GM19463 (cell line): Measurements from ENCODE around the gene AGO3.
"Not testable (repeated sequence)": the region's sequence is repeated elsewhere in the genome, so short reads cannot be mapped to it uniquely, and the experiment has no call there.

Experiments used
- ATAC-seq: cut with Tn5 transposase; IDR thresholded peaks from one replicate; pipeline ENCODE4 v1.9.1; 2021; ENCODE audit warnings: mild to moderate bottlenecking, moderate library complexity; ENCODE audit not compliant: unreplicated experiment

Gene AGO3

GRCh38 chr1:36006941-36007500, 76.1 kb downstream of the AGO3 start:
- no peak for ATAC-seq

DNA sequence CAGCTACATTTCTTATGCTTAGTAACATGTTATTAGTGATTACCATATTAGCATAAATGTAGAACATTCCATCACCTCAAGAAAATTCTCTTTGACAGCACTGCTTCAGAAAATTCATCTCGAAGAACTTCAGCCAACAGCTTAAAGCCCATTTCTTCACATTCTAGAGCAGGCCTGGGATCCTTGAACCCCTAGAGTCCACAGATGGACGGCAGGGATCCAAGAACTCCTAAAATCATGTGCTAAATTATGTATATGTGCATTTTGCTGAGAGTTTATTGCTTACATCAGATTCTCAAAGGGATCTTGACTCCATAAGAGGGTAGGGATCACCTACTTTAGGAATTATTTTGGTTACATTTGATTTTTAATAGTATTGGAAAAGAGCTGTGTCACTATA, 76.8 kb downstream of the AGO3 start:
- no peak for ATAC-seq

GRCh38 chr1:36008546-36009197, 77.8 kb downstream of the AGO3 start:
- no peak for ATAC-seq

DNA sequence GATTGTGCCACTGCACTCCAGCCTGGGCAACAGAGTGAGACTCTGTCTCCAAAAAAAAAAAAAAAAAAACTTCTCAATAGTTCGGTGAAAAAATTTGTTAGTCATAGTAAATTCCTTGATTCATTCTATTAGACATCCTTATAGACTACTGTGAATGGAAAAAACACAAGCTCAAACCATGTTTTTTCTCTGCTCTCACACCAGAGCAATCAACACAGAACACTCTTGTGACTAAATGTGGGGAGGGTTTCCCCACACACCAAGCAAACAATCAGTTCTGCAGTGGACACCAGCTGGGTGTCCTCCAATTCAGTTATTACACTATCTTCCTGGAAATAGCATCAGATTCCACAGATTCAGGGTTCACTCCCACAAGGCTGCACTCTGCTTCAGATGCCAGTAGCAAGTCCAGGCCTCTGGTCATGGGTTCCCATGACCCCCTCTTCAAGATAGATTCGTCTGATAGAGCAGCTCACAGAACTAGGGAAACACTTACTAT, 83.9 kb downstream of the AGO3 start:
- ATAC-seq = no peak

DNA sequence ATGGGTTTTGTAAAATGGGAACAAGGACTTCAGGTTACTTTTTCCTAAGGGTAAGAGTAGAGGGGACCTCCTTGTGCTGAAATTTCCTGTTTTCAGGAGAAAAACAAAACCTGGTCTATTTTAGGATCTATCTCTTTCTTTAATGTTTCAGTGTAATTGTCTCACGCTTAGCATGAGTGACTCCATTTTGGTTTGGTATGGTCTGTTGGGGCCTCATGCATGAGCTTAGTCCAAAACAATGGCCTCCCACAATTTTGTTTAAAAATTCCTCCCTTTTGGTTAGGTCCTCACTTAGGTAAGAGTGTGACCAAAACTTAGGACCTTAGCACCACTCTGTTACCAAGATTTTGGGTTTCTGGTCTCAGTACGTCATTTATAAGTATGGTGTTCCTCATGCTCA, 85.8 kb downstream of the AGO3 start:
- ATAC-seq = no peak

DNA sequence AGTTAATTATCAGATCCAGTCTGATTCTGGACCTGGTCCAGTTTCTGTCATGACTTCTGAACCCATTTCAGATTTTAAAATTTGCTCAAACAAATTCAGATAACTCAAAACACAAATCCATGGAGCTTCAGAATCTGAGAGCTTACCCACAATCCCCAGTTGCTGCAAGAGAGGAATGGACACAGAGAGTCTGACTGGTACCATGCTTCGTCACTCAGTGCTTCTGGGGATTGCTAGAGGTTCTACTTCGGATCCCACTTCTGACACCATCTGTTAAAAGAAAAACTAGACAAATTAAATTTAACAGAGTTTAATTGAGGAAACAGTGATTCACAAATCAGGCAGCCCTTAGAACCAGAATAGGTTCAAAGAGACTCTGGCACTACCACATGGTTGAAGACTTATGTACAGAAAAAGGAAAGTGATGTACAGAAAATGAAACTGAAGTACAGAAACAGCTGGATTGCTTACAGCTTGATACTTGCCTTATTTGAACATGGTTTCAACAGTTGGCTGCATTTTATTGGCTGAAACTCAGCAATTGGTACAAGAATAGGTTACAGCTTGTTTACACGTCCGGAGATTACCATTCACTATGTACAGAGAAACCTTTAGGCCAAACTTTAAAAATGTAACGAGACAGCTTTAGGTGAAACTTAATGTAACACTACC, 92.3 kb downstream of the AGO3 start:
- ATAC-seq = peak; percentile 51

DNA sequence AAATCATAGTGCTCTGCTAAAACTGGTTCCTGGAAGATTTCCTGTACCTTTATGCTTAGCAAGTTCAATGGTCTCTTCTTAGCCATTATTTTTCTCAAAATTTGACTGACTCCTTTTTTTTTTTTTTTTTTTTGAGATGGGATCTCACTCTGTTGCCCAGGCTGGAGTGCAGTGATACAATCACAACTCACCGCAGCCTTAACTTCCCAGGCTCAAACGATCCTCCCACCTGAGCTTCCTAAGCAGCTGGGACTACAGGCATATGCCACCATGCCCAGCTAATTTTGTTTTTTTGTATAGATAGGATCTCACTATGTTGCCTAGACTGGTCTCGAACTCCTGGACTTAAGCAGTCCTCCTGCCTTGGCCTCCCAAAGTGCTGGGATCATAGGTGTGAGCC, 93.1 kb downstream of the AGO3 start:
- not testable (repeated sequence) for ATAC-seq

GRCh38 chr1:36024847-36025246, 93.9 kb downstream of the AGO3 start:
- ATAC-seq = no peak

DNA sequence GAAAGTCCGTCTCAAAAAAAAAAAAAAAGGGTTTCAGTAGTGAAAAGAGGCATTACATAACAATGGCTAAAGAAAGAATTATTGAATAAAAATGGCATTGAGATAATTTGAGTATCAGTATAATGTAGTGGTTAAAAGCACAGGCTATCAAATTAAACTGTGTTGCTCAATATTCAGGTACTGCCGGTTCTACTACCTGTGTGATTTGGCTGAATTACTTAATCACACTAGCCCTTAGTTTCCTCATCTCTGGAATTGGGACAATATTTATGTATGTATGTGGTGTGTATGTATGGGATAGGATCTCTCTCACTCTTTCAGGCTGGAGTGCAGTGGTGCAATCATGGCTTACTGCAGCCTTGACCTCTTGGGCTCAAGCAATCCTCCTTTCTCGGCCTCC, 96.9 kb downstream of the AGO3 start:
- ATAC-seq = no peak

- no peak for ATAC-seq
These were observed 100.5 kb downstream of the AGO3 start for GRCh38 chr1:36031441-36031840.

GRCh38 chr1:36034692-36035091, 103.8 kb downstream of the AGO3 start:
- no peak for ATAC-seq

DNA sequence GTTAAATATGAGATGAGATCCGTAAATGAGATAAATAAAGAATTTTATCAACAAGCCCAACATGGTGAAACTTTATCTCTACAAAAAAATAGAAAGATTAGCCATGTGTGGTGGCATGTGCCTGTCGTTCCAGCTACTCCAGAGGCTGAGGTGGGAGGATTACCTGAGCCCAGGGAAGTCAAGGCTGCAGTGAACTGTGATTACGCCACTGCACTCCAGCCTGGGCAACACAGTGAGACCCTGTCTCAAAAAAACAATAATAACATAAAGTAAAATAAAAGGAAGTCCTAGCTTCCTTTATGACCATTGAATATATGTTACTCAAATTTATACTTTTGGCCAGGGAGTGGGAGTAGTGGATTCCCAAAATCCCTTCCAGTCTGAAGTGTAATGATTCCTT, 104.2 kb downstream of the AGO3 start:
- no peak for ATAC-seq

- no peak for ATAC-seq
These were observed 109.3 kb downstream of the AGO3 start for GRCh38 chr1:36040238-36040637.

DNA sequence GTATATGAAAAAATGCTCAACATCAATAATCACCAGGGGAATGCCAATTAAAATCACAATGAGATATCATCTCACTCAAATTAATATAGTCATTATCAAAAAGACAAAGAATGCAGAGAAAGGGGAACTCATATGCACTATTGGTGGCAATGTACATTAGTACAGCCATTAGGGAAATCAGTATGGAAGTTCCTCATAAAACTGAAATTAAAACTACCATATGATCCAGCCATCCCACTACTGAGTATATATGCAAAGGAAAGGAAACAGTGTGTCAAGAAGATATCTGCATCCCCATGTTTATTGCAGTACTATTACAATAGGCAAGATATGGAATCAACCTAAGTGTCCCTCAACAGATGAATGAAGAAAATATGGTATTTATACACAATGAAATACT, 120.9 kb downstream of the AGO3 start:
- ATAC-seq = no peak

- no peak for ATAC-seq
These were observed 123.1 kb downstream of the AGO3 start for GRCh38 chr1:36053978-36054377.

GRCh38 chr1:36055706-36056105, 124.8 kb downstream of the AGO3 start:
- ATAC-seq = no peak

DNA sequence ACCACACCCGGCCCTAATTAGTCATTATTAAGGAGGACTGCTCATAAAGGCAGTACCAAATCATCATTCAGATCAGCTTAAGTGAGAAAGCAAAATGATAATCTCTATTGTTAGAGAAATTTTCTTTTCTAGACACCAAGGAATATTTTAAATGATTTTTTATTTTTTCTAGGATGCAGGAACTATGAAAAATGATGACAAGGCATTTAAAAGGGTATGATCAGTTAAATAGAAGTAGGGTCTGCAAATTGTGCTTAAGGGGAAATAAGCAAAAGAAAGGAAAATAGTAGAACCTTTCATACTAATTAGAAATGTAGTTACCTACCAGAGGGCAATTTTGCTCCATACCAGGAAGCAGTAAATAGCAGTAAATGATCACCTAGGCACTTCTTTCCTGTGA, 131.4 kb downstream of the AGO3 start:
- ATAC-seq = no peak

GRCh38 chr1:36067871-36068270, 137.0 kb downstream of the AGO3 start:
- no peak for ATAC-seq

DNA sequence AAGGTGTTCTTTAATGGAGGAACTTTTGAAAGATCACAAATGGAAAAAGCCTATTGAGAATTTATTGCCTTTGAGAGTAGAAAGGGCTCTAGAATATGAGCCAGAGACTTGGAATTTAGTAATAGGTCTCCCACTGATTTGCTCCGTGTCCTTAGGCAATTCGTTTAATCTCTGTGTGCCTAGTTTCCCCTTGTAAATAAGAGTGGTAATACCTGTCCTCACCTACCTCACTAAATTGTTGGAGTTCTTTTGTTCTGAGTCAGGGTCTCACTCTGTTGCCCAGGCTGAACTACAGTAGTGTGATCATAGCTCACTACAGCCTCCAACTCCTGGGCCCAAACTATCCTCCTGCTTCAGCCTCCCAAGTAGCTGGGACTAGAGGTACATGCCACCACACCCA, 138.0 kb downstream of the AGO3 start:
- ATAC-seq = no peak

DNA sequence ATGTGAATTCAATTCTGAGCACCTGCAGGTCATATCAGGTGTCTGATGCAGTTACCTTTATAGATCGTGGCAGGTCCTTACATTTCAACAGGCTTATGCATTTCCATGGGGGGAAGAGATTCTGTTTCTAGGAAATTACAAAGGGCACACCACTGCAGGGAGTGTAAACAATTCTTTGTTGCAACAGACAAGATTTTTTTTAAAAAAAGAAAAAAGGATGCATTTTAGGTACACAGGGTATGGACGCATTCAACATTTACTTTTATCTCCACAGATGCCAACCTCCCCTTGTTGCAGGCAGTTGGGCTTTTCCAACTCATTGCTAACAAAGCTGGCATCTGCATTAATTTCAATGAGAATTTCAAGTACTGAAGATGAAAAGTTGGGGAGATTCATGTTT, 139.4 kb downstream of the AGO3 start:
- ATAC-seq = no peak

- ATAC-seq = no peak
These were observed 146.2 kb downstream of the AGO3 start for GRCh38 chr1:36076979-36077573.

DNA sequence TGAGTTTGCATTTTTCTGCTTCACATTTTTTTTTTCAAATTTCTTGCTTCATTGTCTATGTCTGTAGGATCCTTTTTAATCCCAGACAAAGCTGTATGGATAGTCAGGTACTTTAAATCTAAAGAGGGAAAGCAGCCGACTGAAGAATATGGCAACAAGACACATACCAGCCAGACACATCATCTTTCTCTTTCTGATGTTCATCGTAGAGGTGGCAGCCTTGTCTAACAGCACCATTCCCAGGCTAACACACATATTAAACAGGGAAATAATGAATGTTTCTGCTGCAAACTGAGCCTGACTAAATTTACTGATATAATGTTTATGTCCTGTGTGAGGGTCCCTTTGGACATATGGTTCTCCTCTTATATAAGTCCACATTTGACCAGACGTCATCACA, 149.3 kb downstream of the AGO3 start:
- ATAC-seq = no peak
